GM10248 (cell line): ENCODE measurements around the gene ATF7.
"Not testable (repeated sequence)": the region's sequence is repeated elsewhere in the genome, so short reads cannot be mapped to it uniquely, and the experiment has no call there.

ENCODE experiments used
- CTCF ChIA-PET: fragments of 300-600 bp; sonication (Branson Sonifier 250); formaldehyde crosslinking; extraction: SDS; loops from one replicate; lab custom pipeline; 2021; ENCODE audit warnings: antibody characterized with exemption; lab: Yijun Ruan, JAX
- POLR2A ChIA-PET: fragments of 350-650 bp; sonication (Branson Sonifier 250); formaldehyde crosslinking; extraction: SDS; loops from one replicate; lab custom pipeline; 2020; ENCODE audit warnings: antibody characterized with exemption; lab: Yijun Ruan, JAX
- DNase-seq: peaks from one replicate; pipeline ENCODE4 v3.0.0; 2012; ENCODE audit errors: extremely low spot score
- TF ChIP-seq, protein P1 (sequence below): IDR thresholded peaks from 2 replicates; pipeline ENCODE4 v1.5.1; 2012; ENCODE audit warnings: mild to moderate bottlenecking, low read depth; ENCODE audit errors: extremely low read depth, missing control alignments, control extremely low read depth

Gene ATF7

DNA sequence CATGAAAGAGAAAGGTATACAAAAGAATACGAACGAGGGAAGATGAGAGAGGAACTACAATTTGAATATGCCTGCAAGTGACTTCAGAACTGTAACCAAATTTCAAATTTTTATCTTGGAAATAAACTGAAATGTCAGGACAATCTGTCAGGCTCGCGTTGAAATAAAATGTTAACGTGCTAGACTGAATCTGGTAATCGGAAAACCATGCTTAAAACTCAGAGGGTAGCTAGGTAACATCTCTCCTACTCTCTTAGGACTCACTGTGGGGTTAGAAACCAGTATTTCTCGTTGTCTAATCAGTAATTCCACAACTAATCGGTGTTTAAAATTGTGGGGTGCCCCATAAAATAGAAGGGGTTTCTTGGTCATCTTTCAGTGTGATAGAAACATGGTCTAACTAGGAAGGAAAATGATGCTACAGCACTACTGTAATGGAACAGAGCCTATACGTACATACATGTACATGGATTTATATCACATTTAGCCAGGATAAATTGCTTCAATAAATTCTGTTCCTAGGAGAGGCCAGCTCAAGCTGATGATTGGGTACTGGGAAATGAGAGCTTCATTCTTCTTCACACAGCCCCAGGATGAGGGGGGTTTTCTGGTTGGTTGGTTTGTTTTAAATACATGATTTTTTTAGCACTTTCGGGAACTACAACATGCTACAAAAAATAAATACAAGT is 23.9 kb downstream of the ATF7 start:
- ChIA-PET CTCF (interaction anchor here (1.0 to 1.1 kb wide), 2 partner anchors 16 to 17 kb away, joined by 3 to 4 read pairs; no protein-coding TSS in a partner anchor), POLR2A (no interaction called here)

DNA sequence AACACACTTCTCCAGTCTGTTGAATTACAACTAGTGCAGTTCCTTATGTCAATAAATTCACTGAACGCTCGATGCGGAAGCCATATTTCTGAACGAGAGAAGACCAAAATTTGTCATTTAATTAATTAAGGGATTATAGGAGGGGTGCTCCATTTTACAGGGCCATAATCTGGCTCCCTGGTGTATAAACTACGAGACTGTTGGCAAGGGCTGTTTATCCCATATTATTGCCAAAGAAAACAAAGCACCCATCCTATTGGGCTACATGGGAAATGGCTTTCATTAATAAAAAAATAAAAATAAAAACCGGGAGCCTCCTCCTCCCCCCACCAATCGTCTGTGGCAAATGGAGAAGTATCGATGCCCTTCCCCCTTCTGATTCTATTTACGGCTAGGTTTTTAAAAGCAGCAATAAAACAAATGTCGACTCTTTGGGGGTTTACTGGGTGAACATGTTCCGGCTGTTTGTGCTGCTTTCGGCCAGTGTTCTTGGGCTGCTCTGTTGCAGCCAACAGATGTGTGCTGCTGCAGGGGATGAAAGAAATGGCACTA is 24.8 kb downstream of the ATF7 start:
- ChIA-PET CTCF (no interaction called here), POLR2A (no interaction called here)
- no peak for DNase-seq
- TF ChIP-seq, protein P1, sequence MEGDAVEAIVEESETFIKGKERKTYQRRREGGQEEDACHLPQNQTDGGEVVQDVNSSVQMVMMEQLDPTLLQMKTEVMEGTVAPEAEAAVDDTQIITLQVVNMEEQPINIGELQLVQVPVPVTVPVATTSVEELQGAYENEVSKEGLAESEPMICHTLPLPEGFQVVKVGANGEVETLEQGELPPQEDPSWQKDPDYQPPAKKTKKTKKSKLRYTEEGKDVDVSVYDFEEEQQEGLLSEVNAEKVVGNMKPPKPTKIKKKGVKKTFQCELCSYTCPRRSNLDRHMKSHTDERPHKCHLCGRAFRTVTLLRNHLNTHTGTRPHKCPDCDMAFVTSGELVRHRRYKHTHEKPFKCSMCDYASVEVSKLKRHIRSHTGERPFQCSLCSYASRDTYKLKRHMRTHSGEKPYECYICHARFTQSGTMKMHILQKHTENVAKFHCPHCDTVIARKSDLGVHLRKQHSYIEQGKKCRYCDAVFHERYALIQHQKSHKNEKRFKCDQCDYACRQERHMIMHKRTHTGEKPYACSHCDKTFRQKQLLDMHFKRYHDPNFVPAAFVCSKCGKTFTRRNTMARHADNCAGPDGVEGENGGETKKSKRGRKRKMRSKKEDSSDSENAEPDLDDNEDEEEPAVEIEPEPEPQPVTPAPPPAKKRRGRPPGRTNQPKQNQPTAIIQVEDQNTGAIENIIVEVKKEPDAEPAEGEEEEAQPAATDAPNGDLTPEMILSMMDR = no peak

More for the DNA sequence above, 23.9 kb downstream of the ATF7 start:
- TF ChIP-seq, protein P1 = no peak
- no peak for DNase-seq

DNA sequence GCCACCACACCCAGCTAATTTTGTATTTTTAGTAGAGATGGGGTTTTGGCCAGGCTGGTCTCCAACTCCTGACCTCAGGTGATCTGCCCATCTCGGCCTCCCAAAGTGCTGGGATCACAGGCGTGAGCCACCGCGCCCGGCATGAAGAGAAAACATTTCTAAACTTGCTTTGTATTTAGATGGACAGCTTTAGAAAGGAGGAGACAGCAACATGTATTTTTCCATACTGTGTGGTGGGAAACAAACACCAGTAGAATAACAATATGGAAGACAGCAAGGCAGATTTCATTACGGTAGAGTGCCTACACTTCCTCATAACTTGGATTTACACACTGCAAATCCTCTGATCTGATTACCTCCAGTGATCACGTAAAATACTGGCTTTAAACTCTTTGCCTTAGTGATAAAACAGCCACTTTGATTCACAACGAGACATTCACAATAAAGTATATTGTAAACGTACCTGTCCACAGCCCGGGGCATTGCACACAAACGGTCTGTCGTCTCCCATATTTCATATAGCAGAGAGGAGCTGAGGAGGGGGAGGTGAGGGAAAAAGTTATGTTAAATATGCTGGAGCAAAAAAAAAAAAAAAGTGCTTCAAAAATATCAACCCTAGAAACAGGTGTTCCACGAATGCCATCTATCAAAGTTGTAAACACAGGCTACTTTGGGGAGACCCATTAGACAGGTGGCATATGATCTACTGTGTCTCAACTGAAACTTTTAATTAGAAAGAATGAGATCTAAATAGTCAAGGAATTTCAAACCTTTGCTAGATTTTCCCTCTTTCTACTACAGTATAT is 25.5 kb downstream of the ATF7 start:
- no peak for DNase-seq
- CTCF ChIA-PET = interaction anchor here (1.1 to 1.6 kb wide), 2 partner anchors 10 to 13 kb away, joined by 3 read pairs; no protein-coding TSS in a partner anchor
- POLR2A ChIA-PET = no interaction called here
- TF ChIP-seq, protein P1 = no peak

DNA sequence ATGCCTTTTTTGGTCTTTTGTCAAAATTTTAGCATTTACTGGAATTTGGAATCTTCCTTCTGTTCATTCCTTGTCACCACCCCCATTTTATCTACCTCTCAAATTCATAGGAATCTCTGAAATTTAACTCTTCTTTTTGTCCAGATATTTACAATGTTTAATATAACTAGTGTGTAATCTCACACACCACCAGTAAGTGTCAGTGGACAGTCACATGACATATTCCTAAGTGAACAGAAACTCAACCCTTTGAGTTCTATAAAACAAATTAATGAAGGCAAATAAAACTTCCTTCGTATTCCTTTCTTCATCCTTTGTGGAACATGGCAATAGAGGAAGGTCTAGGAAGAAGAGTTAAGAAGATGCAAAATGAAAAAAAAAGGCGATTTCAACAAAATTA is 26.6 kb downstream of the ATF7 start:
- POLR2A ChIA-PET = interaction anchor here (0.6 kb wide), 1 partner anchor 20 kb away, joined by 3 read pairs; no protein-coding TSS in a partner anchor
- CTCF ChIA-PET = interaction anchor here (1.1 to 1.6 kb wide), 2 partner anchors 12 to 14 kb away, joined by 3 read pairs; no protein-coding TSS in a partner anchor
- DNase-seq = no peak
- TF ChIP-seq, protein P1 = no peak

DNA sequence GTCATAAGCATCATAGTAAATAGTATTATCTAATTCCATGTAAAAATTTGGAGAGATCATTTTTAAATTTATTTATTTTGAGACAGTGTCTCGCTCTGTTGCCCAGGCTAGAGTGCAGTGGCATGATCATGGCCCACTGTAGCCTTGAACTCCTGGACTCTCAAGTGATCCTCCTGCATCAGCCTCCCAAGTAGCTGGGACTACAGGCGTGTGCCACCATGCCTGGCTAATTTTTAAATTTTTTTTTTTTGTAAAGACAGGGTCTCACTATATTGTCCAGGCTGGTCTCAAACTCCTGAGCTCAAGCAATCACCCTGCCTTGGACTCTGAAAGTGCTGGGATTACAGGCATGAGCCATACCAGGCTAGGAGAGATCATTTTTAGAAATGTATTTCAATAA is 27.2 kb downstream of the ATF7 start:
- ChIA-PET CTCF (interaction anchor here (1.6 kb wide), 1 partner anchor 15 kb away, joined by 3 read pairs; no protein-coding TSS in a partner anchor), POLR2A (interaction anchor here (0.6 kb wide), 1 partner anchor 21 kb away, joined by 3 read pairs; no protein-coding TSS in a partner anchor)
- DNase-seq = not testable (repeated sequence)

DNA sequence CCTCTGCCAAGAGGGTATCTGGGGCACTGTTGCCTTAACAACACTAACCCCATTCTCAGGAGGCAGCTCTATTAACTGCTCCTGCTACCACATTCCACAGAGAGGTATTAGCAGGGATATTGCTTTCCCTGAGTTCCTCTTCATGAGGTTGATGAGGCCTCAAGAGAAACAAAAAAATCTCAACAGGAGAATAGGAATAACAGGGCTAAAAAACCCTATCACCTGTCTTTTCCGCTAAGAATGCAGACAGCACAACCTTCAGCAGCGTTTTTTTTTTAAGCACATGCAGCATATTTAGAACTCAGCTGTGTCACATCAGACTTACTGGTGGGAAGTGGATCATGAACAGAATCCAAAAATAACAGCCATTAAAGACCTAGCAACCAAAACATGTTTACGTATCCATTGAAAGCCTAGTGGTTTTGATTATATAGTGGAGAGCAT is 29.2 kb downstream of the ATF7 start:
- ChIA-PET POLR2A (no interaction called here), CTCF (interaction anchor here (1.3 kb wide), 2 partner anchors 17 to 53 kb away, joined by 3 to 5 read pairs; no protein-coding TSS in a partner anchor)
- TF ChIP-seq, protein P1 = no peak
- no peak for DNase-seq
